Left lung (tissue), 10 donors: ENCODE measurements around the gene CCSER2. TPM values are rescaled to one million over a fixed set of nuclear protein-coding genes. Genes with fewer than 3 reads are reported as not detected.

Experiments used
- ATAC-seq: fragments of 200-7000 bp; cut with Tn5 transposase; one replicate; pipeline ENCODE4 v1.9.1; 2020; ENCODE audit warnings: moderate library complexity
- DNase-seq, 4 donors: peaks; one replicate each; pipeline ENCODE4 v3.0.0-alpha.2; 2013 to 2020
- H3K27ac ChIP-seq, 2 donors: fragments of 200-600 bp; sonication (generic) in 1 of 2; one replicate each; pipeline versions ENCODE4 v1.5.0 to v1.8.0; 2020 to 2021
- H3K27me3 ChIP-seq, 2 donors: fragments of 200-600 bp; sonication (generic) in 1 of 2; one replicate each; pipeline versions ENCODE4 v1.5.0 to v1.8.0; 2020 to 2021
- H3K36me3 ChIP-seq, 2 donors: fragments of 200-600 bp; sonication (generic) in 1 of 2; one replicate each; pipeline versions ENCODE4 v1.5.0 to v1.8.0; 2020 to 2021
- H3K4me1 ChIP-seq, 2 donors: fragments of 200-600 bp; one replicate each; pipeline ENCODE4 v1.8.0; 2021
- H3K4me3 ChIP-seq, 2 donors: fragments of 200-600 bp; sonication (generic) in 1 of 2; one replicate each; pipeline versions ENCODE4 v1.5.0 to v1.8.0; 2020 to 2021; ENCODE audit warnings: mild to moderate bottlenecking in 1 of 2
- H3K9me3 ChIP-seq, 2 donors: fragments of 200-600 bp; sonication (generic) in 1 of 2; one replicate each; pipeline versions ENCODE4 v1.5.0 to v1.8.0; 2020 to 2021
- CTCF ChIP-seq, 2 donors: fragments of 200-600 bp; sonication (generic) in 1 of 2; IDR thresholded peaks; one replicate each; pipeline versions ENCODE4 v1.5.0 to v1.8.0; 2021; ENCODE audit warnings: antibody characterized with exemption in 2 of 2
- intact Hi-C, 2 donors: fragments of 100-400 bp; cut with DNase I; formaldehyde crosslinking; loops; one replicate each; pipeline versions ENCODE4 v1.11.2 to v1.14.2; 2022
- polyA plus RNA-seq, 6 donors: library from polyadenylated mRNA; unstranded; fragments of 120-200 nt; gene quantifications; one replicate each; pipeline ENCODE4 v1.2.1, GENCODE V29; 2013; ENCODE audit not compliant: insufficient read length in 6 of 6
- total RNA-seq, 2 donors: library from RNA; stranded (reverse); fragmentation: NEBNext Ultra II Directional; extraction: Animal tissue kit (Norgen Biotek cat#: 25700); gene quantifications; one replicate each; pipeline ENCODE4 v1.2.1, GENCODE V29; 2021
- donor health status: DM: no; HTN: yes; CAD: no.
- donor health status: DM: no; HTN: no; CAD: no.

Gene CCSER2
- total and polyA plus RNA-seq, 8 donors, result 32.7 to 65.5 (median 37.9) TPM

GRCh38 chr10:84340632-84341537 is 12.5 kb downstream of the CCSER2 start:
- Histone ChIP-seq H3K36me3 (no peaks in the 10 kb centered on the region), H3K4me3 (no peak overlapping the region), H3K4me1 (peaks cover 7 to 76% of the 10 kb centered on the region in 2 donors), H3K27me3 (no peaks in the 10 kb centered on the region), H3K9me3 (no peaks in the 10 kb centered on the region), H3K27ac (no peak overlapping the region)
- no peak for ATAC-seq
- no peak for DNase-seq
- intact Hi-C loops, result no loop called here
- TF ChIP-seq CTCF (IDR thresholded peaks at IDR 0.05), result no peak

GRCh38 chr10:84341538-84341856 is 13.1 kb downstream of the CCSER2 start:
- peaks cover 5 to 70% of the 10 kb centered on the region in 2 donors for H3K4me1 ChIP-seq
- no peak overlapping the region for H3K27ac ChIP-seq
- ATAC-seq (no peak), DNase-seq (no peak)
- H3K36me3 ChIP-seq, result no peaks in the 10 kb centered on the region
- no peak overlapping the region for H3K4me3 ChIP-seq
- H3K27me3 ChIP-seq, result no peaks in the 10 kb centered on the region
- TF ChIP-seq CTCF (IDR thresholded peaks at IDR 0.05), result no peak
- H3K9me3 ChIP-seq, result no peaks in the 10 kb centered on the region
- intact Hi-C loops, result no loop called here

- Histone ChIP-seq H3K9me3 (no peaks in the 10 kb centered on the region), H3K4me3 (no peak overlapping the region), H3K27ac (no peak overlapping the region), H3K36me3 (no peaks in the 10 kb centered on the region), H3K27me3 (no peaks in the 10 kb centered on the region), H3K4me1 (peaks cover under 1 to 66% of the 10 kb centered on the region in 2 donors)
- DNase-seq, result no peak
- no peak for ATAC-seq
- intact Hi-C loops, result no loop called here
- no peak for TF ChIP-seq CTCF (IDR thresholded peaks at IDR 0.05)
Measured at GRCh38 chr10:84341983-84342382, 13.6 kb downstream of the CCSER2 start.

GRCh38 chr10:84342584-84342983 is 14.2 kb downstream of the CCSER2 start:
- ATAC-seq (no peak), DNase-seq (no peak)
- Histone ChIP-seq H3K27ac (no peak overlapping the region), H3K4me3 (no peak overlapping the region), H3K9me3 (no peaks in the 10 kb centered on the region), H3K27me3 (no peaks in the 10 kb centered on the region), H3K36me3 (no peaks in the 10 kb centered on the region), H3K4me1 (peaks cover 0 to 61% of the 10 kb centered on the region in 2 donors)
- intact Hi-C loops, result no loop called here
- TF ChIP-seq CTCF (IDR thresholded peaks at IDR 0.05), result no peak

GRCh38 chr10:84343831-84344230 is 15.4 kb downstream of the CCSER2 start:
- no peak for ATAC-seq
- H3K4me1 ChIP-seq, result peaks cover 0 to 55% of the 10 kb centered on the region in 2 donors
- no peaks in the 10 kb centered on the region for H3K27me3 ChIP-seq
- H3K36me3 ChIP-seq, result no peaks in the 10 kb centered on the region
- no peak for DNase-seq
- H3K9me3 ChIP-seq, result no peaks in the 10 kb centered on the region
- no peak for TF ChIP-seq CTCF (IDR thresholded peaks at IDR 0.05)
- H3K4me3 ChIP-seq, result no peak overlapping the region
- no peak overlapping the region for H3K27ac ChIP-seq
- intact Hi-C loops, result no loop called here
